GM12872 (cell line): ENCODE results near the gene CD72.

Experiments used
- CTCF ChIP-seq: IDR thresholded peaks from 3 replicates; pipeline ENCODE4 v1.5.1; 2011; ENCODE audit warnings: low read depth, mild to moderate bottlenecking, low read length, moderate library complexity; ENCODE audit not compliant: insufficient read depth

Gene CD72

DNA sequence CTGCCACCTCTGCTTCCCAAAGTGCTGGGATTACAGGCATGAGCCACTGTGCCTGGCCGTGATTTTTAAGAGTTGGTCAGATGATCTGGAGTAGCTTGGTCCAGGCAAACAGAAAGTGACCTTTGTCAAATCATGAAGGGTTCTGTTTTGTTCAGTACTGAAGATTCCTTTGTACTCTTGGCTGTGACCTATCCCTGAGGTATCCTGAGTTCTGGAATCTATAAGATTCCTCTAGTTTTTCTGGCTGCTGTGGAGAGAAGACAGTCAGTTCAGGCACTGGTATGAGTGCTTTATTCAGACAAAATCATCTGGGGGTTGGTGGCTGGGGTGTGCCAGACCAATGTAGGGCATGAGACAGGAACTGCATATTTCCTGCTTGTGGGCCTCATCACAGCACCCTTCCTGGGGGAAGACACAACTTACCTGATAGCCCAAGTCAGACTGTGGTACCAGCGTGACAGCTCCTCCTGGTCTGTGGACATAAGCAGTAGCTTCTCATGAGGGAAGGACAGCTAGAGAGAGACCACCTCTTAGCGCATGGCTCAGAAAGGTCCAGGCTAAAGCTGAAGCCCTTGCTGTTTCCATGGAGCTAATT, 43.6 kb upstream of the CD72 start:
- TF ChIP-seq CTCF = no peak

GRCh38 chr9:35660966-35661415, 42.8 kb upstream of the CD72 start:
- TF ChIP-seq CTCF = no peak

GRCh38 chr9:35659340-35659739, 41.1 kb upstream of the CD72 start:
- TF ChIP-seq CTCF = no peak

DNA sequence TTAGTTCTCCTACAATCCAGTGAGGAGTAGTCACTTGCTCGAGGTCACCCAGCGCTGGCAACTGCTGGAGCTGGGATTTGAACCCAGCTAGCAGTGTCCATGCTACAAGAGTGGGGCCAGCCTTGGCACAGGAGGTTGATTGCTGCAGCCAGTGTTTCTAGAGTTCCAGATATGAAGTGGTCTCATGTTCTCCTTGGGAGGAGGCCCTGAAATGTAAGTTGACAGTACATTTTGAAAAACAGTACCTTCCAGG, 40.7 kb upstream of the CD72 start:
- TF ChIP-seq CTCF = no peak

DNA sequence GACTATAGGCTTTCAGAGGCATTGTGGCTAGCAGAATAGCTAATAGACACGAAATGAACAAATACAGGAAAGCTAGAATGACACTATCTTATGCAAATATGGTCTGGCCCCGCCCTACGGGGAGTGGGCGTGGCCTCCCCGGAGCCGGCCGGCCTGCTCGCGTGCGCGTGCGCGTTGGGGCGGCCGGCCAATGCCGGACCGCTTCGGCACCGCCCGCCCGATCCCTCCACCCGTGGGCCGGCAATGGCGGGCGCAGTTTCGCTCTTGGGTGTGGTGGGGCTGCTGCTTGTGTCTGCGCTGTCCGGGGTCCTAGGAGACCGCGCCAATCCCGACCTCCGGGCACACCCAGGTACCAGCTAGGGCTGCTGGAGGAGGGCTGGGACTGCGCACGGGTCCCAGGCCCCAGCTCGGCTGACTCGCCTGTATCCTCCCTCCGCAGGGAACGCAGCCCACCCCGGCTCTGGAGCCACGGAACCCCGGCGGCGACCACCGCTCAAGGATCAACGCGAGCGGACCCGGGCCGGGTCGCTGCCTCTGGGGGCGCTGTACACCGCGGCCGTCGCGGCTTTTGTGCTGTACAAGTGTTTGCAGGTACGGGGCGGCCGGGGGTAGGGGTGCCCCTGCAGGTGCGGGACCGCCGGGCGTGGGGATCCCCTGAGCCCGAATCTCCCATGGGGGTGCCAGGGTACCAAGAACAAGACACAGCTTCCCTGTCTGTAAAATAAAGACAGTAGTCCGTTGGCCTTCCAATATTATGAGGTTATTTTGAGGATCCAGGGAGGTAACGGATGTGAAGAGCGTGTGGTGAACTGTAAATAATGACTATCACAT, 40.1 kb upstream of the CD72 start, which contains the start of gene CCDC107:
Gene CCDC107 (plus strand): TSS at position 156 of the 831 bp plus-strand sequence. CDS start 88 bp downstream, at position 244.
- TF ChIP-seq CTCF = peak; percentile 66; the same call in 2 of the 3 replicates

DNA sequence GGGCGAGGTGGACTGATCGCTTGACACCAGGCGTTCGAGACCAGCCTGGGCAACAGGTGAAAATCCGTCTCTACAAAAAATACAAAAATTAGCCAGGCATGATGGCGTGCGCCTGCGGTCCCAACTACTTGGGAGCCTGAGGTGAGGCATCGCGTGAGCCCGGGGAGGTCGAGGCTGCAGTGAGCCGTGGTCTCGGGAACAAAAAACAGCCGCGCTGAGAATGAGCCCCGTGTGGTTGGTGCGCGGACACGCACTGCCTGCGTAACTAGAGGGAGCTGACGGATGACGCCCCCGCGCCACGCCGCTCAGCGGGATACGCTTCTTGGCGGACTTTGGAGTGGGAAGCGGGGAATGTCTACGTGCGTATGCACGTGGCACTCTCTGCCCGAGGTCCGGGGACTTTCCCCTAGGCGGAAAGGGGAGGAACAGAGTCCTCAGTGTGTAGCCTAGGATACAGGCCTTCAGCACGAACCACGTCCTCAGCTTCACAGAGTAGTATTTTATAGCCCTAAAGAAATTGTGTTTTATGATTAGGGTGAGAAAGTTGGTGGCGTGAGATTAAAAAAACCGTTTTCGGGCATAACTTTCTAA, 39.4 kb upstream of the CD72 start, which contains the start of gene RMRP:
Gene RMRP (minus strand): TSS at position 474 of the 591 bp plus-strand sequence.
- TF ChIP-seq CTCF = 0 out of 3 replicates have a peak, but pooled peaks have one; percentile 10

GRCh38 chr9:35656831-35657545, 38.8 kb upstream of the CD72 start:
- TF ChIP-seq CTCF = no peak
